Neural crest cell (in vitro differentiated cells): ENCODE results near the gene XDH. TPM values are rescaled to one million over a fixed set of nuclear protein-coding genes. Genes with fewer than 3 reads are reported as not detected.

Experiments used
- DNase-seq: peaks from one replicate; pipeline ENCODE4 v3.0.0; 2021; ENCODE audit warnings: low read depth, mixed read lengths, low spot score
- H3K27ac Mint-ChIP-seq: one replicate; pipeline ENCODE4 v1.8.0; 2021; ENCODE audit warnings: mild to moderate bottlenecking, mixed read lengths; ENCODE audit not compliant: unreplicated experiment
- H3K27me3 Mint-ChIP-seq: 2 replicates; pipeline ENCODE4 v1.8.0; 2021; ENCODE audit warnings: low read depth, mild to moderate bottlenecking, mixed read lengths
- H3K36me3 Mint-ChIP-seq: 2 replicates; pipeline ENCODE4 v1.8.0; 2021; ENCODE audit warnings: low read depth, mild to moderate bottlenecking, mixed read lengths
- H3K4me1 Mint-ChIP-seq: 2 replicates; pipeline ENCODE4 v1.8.0; 2021; ENCODE audit warnings: mixed read lengths
- H3K4me3 Mint-ChIP-seq: one replicate; pipeline ENCODE4 v1.8.0; 2021; ENCODE audit warnings: mild to moderate bottlenecking, mixed read lengths
- H3K9me3 Mint-ChIP-seq: 2 replicates; pipeline ENCODE4 v1.8.0; 2021; ENCODE audit warnings: mixed read lengths
- total RNA-seq: library from RNA; stranded (reverse); gene quantifications from 2 replicates; pipeline ENCODE4 v1.2.1, GENCODE V29; 2021
- TF ChIP-seq, protein P1 (sequence below): fragments of 200-600 bp; sonication (generic); conservative IDR thresholded peaks from 2 replicates; pipeline ENCODE4 v1.5.0; 2021; ENCODE audit warnings: antibody characterized with exemption, mild to moderate bottlenecking

XDH gene
- total RNA-seq, 1 donor from 2014 or later, result 0.75 TPM

DNA sequence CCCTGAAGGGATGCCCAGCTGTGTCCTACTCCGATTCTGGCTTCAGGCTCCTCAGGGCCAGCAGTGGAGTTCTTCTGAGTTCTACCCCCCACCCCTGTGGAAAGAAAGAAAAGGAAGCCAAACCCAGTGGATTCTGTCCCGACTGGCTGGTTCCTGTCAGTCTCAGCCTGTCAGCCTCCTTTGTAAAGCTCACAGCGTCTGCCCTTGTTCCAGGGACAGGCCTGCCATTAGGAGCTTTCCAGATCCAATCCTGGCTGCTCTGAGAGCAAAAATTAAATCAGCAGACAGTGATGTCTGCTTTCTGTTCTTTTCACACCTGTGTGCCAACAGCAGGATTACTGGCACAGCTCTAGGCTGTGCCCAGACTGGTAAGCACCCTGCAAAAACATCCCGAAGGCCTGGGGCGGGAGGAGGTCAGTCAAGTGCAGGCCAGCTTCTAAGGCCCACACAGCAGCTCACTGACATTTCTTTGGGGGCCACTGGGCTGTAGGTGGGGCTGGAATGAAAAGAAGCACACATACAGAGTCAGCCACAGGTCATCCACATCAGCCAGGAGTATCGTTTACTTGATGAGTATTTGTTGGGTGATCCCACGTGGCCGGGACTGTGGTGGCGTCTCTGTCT, 111.5 kb downstream of the XDH start:
- H3K4me1 Mint-ChIP-seq, result no peaks in the 10 kb centered on the region
- no peak overlapping the region for H3K4me3 Mint-ChIP-seq
- peaks cover 6% of the 10 kb centered on the region for H3K9me3 Mint-ChIP-seq
- H3K27me3 Mint-ChIP-seq, result peaks cover 14% of the 10 kb centered on the region
- no peak for DNase-seq
- TF ChIP-seq, protein P1, sequence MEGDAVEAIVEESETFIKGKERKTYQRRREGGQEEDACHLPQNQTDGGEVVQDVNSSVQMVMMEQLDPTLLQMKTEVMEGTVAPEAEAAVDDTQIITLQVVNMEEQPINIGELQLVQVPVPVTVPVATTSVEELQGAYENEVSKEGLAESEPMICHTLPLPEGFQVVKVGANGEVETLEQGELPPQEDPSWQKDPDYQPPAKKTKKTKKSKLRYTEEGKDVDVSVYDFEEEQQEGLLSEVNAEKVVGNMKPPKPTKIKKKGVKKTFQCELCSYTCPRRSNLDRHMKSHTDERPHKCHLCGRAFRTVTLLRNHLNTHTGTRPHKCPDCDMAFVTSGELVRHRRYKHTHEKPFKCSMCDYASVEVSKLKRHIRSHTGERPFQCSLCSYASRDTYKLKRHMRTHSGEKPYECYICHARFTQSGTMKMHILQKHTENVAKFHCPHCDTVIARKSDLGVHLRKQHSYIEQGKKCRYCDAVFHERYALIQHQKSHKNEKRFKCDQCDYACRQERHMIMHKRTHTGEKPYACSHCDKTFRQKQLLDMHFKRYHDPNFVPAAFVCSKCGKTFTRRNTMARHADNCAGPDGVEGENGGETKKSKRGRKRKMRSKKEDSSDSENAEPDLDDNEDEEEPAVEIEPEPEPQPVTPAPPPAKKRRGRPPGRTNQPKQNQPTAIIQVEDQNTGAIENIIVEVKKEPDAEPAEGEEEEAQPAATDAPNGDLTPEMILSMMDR, result no peak
- H3K27ac Mint-ChIP-seq, result no peak overlapping the region
- H3K36me3 Mint-ChIP-seq, result no peaks in the 10 kb centered on the region

DNA sequence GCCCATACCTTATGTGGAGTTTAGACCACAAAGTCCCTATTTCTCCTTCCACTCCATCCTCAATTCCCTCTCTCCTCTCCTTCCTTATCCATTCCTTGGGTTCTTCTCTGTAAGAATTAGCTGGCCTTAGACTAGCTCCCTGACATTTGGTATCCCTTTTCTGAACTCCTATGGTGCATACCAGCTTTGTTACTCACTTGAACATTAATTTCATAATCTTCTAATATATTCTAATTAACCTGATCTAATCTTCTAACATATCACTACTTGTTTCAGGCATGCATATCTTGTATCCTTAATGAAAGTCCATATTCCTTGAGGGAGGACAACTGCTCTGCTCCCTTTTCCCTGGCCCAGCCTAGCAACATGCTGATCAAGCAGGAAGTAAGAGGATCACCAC, 114.2 kb downstream of the XDH start:
- H3K27ac Mint-ChIP-seq, result no peak overlapping the region
- H3K9me3 Mint-ChIP-seq, result no peaks in the 10 kb centered on the region
- peaks cover 6% of the 10 kb centered on the region for H3K27me3 Mint-ChIP-seq
- no peak for DNase-seq
- no peaks in the 10 kb centered on the region for H3K4me1 Mint-ChIP-seq
- TF ChIP-seq, protein P1, result no peak
- H3K36me3 Mint-ChIP-seq, result no peaks in the 10 kb centered on the region
- no peak overlapping the region for H3K4me3 Mint-ChIP-seq

DNA sequence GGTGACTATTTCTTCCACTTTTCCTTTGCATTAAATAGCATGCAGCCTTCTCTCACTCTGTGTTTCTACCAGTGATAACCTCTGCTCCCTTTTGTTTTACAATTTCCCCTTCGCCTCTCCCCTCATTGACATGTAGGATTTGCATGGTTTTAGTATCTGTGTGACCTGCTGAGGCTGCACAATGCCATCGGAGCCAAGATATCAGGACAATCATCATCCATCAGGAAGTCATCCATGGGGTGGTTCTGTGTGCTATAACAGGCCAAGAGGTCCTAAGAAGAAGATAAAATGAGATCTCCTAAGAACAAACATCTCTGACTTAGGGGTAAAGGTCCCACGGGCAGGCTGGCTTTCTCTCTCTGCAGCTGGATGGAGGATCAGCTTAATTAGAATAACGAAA, 115.0 kb downstream of the XDH start:
- peaks cover 6% of the 10 kb centered on the region for H3K27me3 Mint-ChIP-seq
- no peak overlapping the region for H3K4me3 Mint-ChIP-seq
- TF ChIP-seq, protein P1, result no peak
- no peaks in the 10 kb centered on the region for H3K9me3 Mint-ChIP-seq
- no peak overlapping the region for H3K27ac Mint-ChIP-seq
- H3K4me1 Mint-ChIP-seq, result no peaks in the 10 kb centered on the region
- no peak for DNase-seq
- no peaks in the 10 kb centered on the region for H3K36me3 Mint-ChIP-seq

DNA sequence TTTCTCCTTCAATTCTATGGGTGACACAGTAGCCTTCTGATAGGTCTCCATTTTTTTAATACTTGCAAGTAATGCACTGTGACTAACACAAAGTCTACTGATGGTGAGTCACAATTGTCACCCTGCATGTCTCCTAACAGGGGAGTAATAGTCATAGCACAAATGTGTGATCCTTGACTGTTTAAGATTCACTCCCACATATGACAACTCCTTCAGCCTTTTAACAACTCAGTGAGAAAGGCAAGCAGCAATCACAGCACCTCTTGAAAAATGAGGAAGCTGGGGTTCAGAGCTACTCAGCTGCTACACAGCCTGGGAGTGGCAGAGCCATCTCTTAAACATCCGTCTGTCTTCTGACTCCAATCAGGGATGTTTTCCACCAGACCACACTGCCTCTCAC, 116.8 kb downstream of the XDH start:
- Mint-ChIP-seq H3K4me3 (no peak overlapping the region), H3K27ac (no peak overlapping the region), H3K4me1 (no peaks in the 10 kb centered on the region), H3K36me3 (no peaks in the 10 kb centered on the region), H3K27me3 (peaks cover 6% of the 10 kb centered on the region), H3K9me3 (no peaks in the 10 kb centered on the region)
- TF ChIP-seq, protein P1, result no peak
- DNase-seq, result no peak

DNA sequence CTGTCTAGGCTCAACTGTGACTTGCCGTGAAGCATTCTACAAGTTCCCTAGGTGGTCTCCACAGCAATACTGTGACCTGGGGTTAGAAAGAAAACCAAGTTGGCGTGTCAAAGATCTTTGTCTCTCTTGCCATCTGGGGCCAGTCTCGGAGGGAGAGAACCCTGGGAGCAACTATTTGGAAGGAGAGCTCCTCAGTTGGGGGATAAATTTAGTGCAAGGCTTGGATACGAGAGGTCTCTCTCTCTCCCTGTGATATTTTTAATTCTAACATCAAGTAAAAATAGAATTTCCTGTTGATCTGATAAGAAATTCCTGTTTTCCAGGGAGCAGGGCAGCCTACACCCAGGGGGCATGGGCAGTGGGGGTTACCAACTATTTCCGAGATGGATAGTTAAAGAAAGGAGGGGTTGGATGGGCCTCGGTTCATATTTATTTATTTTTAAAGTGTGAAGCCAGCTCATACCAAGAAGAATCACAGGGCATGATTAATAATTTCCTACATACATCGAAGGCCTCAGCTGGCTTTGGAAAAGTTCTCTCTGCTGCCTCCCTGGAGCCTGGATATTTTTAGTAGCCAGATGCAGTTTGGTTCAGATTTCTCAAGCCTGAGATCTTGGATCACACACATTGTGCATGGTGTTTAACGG, 117.8 kb downstream of the XDH start:
- Mint-ChIP-seq H3K9me3 (no peaks in the 10 kb centered on the region), H3K36me3 (no peaks in the 10 kb centered on the region), H3K4me1 (no peaks in the 10 kb centered on the region), H3K4me3 (no peak overlapping the region), H3K27ac (no peak overlapping the region), H3K27me3 (peaks cover 6% of the 10 kb centered on the region)
- TF ChIP-seq, protein P1, result no peak
- no peak for DNase-seq
